Fibroblast of mammary gland (primary cell): Measurements from ENCODE around the gene HIBADH.
"Not testable (repeated sequence)": the region's sequence is repeated elsewhere in the genome, so short reads cannot be mapped to it uniquely, and the experiment has no call there.

Experiments
- DNase-seq: peaks from one replicate; pipeline ENCODE4 v3.0.0-alpha.2; 2010; ENCODE audit warnings: low read depth
- H3K4me3 ChIP-seq: 2 replicates; pipeline ENCODE4 v1.5.1; 2011; ENCODE audit warnings: low read depth, mild to moderate bottlenecking, low read length, moderate library complexity; ENCODE audit not compliant: control insufficient read depth
- CTCF ChIP-seq: conservative IDR thresholded peaks from 2 replicates; pipeline ENCODE4 v1.5.1; 2011; ENCODE audit warnings: low read depth, low read length, inconsistent platforms; ENCODE audit not compliant: control insufficient read depth, insufficient read depth

Gene HIBADH

DNA sequence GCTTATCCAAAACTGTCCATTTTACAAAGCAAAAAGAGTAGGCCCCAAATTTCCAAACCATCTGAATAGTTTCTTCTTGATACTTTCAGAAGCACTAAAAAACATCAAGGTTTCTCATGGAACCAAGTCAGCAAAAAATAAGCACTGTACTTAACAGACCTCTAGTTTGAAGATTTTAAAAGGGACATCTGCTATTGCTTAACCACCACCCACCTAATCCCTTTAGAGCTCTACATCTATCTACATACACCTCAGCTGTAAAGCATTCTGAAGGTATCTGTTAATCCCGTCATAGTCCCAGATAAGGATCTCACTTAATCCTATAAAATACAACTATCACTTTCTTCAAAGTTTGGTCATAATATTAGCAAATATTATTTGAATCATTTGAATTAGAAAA is 72.3 kb downstream of the HIBADH start:
- H3K4me3 ChIP-seq = no peak overlapping the region
- no peak for TF ChIP-seq CTCF
- no peak for DNase-seq

- no peak overlapping the region for H3K4me3 ChIP-seq
- no peak for TF ChIP-seq CTCF
- DNase-seq = no peak
These were observed 75.3 kb downstream of the HIBADH start for GRCh38 chr7:27587429-27587828.

DNA sequence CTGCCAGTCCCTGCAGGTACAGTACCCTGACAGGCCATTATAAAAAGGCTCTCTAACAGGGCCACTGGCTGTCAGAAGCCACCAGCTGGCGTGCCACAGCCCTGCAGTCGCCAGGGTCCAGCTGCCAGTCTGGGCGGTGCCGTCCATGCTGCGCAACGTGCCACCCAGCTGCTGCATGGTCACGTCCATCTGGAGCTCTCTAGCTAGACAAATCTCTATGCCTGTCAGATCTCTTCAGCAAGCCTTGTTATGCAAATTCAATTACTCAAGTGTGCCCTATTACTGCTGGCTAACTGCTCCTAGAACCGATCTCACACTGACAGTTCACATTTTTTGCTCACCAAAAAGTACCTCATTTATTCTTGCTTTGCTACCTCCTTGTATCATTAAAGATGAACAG is 75.9 kb downstream of the HIBADH start:
- TF ChIP-seq CTCF = no peak
- H3K4me3 ChIP-seq = no peak overlapping the region
- DNase-seq = no peak

DNA sequence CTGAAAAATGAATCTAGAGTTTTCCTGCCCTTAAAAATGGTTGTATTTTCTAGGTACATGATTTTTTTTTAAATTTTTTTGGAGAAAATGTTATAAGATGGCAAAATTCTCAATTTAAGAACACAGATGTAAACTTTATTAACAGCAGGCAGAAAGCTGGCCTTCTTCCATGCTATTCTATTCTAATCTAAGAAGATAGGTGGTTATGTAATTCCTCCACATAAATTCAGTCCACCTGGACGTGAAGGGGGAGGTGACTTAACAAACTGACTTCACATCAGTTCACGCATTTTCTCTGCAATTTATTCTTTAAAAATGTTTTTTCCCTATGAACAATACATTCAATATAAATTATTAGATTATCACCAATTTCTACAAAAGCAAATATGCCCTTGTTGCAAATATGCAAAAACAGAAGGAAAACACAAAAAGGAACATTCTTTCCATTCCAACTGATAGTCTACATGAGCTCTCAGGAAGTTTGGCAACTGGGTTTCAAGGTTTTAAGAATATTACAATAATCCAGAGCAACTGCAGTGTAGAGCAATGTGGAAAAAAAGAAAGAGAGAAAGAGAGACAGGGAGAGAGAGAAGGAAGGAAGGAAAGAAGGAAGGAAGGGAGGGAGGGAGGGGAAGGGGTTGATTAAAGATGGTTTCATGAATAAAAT is 76.8 kb downstream of the HIBADH start:
- H3K4me3 ChIP-seq = no peak overlapping the region
- no peak for TF ChIP-seq CTCF
- no peak for DNase-seq

GRCh38 chr7:27581906-27582305 is 80.8 kb downstream of the HIBADH start:
- no peak for TF ChIP-seq CTCF
- no peak overlapping the region for H3K4me3 ChIP-seq
- DNase-seq = no peak

DNA sequence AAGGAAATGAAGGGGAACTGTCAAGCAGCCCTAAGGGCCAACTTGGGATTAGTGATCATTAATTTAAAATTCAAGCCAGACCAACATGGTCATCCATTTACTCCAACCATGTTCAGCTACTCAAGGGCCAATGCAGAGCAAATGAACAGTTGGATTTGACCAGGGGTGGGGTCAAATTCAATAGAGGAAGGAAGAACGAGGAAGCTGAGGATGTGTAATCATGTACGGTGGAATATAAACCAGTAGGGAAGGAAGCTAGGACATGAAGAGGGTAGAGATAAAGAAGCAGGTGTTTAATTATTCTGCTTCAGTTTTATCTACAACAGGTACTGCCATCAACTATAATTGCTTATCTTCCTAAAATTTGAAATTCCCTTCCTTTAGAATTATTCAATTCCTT is 81.6 kb downstream of the HIBADH start:
- no peak overlapping the region for H3K4me3 ChIP-seq
- TF ChIP-seq CTCF = no peak
- DNase-seq = no peak

DNA sequence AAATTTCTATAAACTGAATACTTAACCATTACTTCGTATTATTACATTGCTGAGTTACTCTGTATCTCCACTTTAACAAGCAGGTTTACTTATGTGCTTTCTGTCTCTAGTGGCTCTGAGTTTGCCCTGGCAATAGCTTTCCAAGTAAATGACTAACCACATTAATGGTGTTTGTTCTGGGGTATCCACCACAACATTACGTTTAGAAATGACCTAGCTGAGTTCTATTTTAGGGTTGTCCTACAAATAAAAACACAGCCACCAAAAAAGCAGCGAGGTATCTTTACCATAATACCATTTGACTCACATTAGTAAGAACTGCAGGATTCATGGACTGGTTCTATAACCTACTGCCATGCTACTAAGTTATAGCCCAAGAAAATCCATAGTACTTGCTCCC is 83.1 kb downstream of the HIBADH start:
- H3K4me3 ChIP-seq = no peak overlapping the region
- TF ChIP-seq CTCF = no peak
- DNase-seq = peak; percentile 7

DNA sequence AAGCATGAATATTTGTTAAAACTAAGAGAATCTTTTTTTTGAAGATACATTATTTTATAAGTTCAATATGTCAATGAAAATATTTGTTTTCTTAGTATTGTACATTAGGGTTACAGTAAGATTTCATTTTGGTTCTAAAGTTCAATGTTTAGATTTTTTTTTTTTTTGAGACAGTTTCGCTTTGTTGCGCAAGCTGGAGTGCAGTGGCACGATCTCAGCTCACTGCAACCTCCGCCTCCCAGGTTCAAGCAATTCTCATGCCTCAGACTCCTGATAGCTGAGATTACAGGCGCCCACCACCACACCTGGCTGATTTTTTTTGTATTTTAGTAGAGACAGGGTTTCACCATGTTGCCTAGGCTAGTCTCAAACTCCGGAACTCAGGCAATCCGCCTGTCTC is 84.5 kb downstream of the HIBADH start:
- not testable (repeated sequence) for DNase-seq, H3K4me3 ChIP-seq
